PFSK-1 (cell line): Measurements from ENCODE around the gene FCRLA.

Experiments used
- FOXP2 ChIP-seq: optimal IDR thresholded peaks from 2 replicates; pipeline ENCODE3; 2011; ENCODE audit warnings: borderline replicate concordance, control low read depth, inconsistent platforms; ENCODE audit not compliant: insufficient read depth; ENCODE audit errors: extremely low read length, extremely low read depth
- POLR2AphosphoS5 ChIP-seq: IDR thresholded peaks from 2 replicates; pipeline ENCODE4 v1.6.1; 2012; ENCODE audit warnings: low read depth, mild to moderate bottlenecking, control low read depth, low read length, moderate library complexity
- SIN3A ChIP-seq: IDR thresholded peaks from 2 replicates; pipeline ENCODE4 v1.6.1; 2012; ENCODE audit warnings: mild to moderate bottlenecking, low read length, moderate library complexity, borderline replicate concordance; ENCODE audit not compliant: insufficient read depth
- TAF1 ChIP-seq: IDR thresholded peaks from 2 replicates; pipeline ENCODE4 v1.6.1; 2012; ENCODE audit warnings: low read length, control low read depth, borderline replicate concordance; ENCODE audit not compliant: insufficient read depth
- TF ChIP-seq, protein P1 (sequence below), 2 experiments: IDR thresholded peaks; 2 replicates each; pipeline versions ENCODE4 v1.6.1 to v1.8.0; 2011 to 2012; ENCODE audit warnings: low read depth in 2 of 2, low read length in 2 of 2, control low read depth in 1 of 2, inconsistent platforms in 1 of 2, mild to moderate bottlenecking in 1 of 2, moderate library complexity in 1 of 2; ENCODE audit not compliant: insufficient read depth in 1 of 2

Gene FCRLA

DNA sequence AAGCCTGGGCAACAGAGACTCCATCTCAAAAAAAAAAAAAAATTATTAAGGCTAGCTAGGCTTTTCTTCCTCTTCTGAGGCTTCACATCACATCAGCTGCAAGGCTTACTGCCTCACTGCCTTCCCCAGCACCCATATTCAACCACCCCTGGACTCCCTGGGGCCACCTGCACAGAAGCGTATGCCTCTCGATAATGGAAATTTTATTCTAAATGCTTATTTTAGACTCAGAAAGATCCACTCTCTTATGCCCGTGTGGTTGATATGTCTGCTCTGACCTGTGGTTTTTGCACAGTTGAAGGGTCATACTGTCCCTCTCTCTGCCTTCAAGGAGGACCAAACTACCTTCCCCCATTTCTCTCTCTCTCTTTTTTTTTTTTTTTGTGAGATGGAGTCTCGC is 1.5 kb upstream of the FCRLA start:
- TF ChIP-seq FOXP2 (no peak), POLR2AphosphoS5 (no peak), TAF1 (no peak)

DNA sequence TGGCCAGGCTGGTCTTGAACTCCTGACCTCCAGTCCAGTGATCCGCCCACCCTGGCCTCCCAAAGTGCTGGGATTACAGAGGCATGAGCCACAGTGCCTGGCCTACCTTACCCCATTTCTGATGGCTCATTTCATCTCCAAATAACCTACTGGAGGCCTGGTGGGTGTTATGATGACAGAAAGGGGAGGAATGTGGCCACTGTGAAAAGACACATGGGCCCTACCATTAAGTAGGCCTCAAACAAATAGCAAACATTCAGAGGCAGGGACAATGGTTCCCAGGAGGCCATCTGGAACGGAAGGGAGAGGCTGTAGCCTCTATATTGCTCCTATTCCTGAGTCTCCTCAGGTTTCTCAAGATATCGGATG is 932 bp upstream of the FCRLA start:
- TF ChIP-seq SIN3A, result no peak
- TF ChIP-seq TAF1, result no peak
- no peak for TF ChIP-seq POLR2AphosphoS5

DNA sequence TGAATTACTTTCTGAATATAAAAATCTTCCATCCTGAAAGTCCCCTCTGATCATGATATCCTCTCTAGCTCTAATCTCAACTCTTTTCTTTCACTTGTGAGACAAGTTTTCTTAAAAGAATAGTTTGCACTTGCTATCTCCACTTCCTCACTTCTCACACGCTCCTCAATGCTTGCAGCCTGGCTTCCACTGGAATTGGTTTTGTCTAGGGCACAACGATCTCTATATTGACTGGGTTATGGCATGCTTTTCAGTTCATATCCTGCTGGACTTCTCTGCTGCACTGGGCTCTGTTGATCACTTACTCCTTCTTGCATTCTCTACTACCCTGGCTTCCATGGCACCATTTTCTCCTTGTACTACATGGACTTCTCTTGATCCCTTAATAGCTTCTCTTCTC is 474 bp downstream of the FCRLA start:
- TF ChIP-seq SIN3A (no peak), TAF1 (no peak), FOXP2 (no peak), POLR2AphosphoS5 (no peak)
- TF ChIP-seq, protein P1, sequence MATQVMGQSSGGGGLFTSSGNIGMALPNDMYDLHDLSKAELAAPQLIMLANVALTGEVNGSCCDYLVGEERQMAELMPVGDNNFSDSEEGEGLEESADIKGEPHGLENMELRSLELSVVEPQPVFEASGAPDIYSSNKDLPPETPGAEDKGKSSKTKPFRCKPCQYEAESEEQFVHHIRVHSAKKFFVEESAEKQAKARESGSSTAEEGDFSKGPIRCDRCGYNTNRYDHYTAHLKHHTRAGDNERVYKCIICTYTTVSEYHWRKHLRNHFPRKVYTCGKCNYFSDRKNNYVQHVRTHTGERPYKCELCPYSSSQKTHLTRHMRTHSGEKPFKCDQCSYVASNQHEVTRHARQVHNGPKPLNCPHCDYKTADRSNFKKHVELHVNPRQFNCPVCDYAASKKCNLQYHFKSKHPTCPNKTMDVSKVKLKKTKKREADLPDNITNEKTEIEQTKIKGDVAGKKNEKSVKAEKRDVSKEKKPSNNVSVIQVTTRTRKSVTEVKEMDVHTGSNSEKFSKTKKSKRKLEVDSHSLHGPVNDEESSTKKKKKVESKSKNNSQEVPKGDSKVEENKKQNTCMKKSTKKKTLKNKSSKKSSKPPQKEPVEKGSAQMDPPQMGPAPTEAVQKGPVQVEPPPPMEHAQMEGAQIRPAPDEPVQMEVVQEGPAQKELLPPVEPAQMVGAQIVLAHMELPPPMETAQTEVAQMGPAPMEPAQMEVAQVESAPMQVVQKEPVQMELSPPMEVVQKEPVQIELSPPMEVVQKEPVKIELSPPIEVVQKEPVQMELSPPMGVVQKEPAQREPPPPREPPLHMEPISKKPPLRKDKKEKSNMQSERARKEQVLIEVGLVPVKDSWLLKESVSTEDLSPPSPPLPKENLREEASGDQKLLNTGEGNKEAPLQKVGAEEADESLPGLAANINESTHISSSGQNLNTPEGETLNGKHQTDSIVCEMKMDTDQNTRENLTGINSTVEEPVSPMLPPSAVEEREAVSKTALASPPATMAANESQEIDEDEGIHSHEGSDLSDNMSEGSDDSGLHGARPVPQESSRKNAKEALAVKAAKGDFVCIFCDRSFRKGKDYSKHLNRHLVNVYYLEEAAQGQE (IDR thresholded peaks at IDR 0.05; ENCODE audit: insufficient read depth in 1 of 2, low read depth in 2 of 2, low read length in 2 of 2), result no peak

DNA sequence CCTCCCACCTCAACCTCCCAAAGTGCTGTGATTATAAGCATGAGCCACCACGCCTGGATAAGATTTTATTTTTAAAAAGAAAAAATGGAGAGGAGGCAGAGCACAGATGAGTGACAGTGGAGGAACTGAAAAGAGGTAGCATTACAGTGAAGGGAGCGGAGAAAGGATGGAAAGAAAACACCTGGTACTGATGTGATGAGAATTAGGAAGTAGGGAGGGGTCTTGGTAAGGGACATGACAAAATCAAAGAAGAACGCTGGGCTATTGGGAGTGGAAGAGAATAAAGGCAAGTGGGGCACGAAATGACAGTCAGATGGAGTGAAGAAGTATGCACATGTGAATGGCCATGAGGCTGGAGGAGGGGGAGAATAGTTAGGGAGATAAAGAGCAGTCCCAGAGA is 2.3 kb downstream of the FCRLA start:
- TF ChIP-seq POLR2AphosphoS5 (no peak), FOXP2 (no peak), TAF1 (no peak), SIN3A (no peak)
- TF ChIP-seq, protein P1 (IDR thresholded peaks at IDR 0.05; ENCODE audit: insufficient read depth in 1 of 2, low read depth in 2 of 2, low read length in 2 of 2), result no peak

DNA sequence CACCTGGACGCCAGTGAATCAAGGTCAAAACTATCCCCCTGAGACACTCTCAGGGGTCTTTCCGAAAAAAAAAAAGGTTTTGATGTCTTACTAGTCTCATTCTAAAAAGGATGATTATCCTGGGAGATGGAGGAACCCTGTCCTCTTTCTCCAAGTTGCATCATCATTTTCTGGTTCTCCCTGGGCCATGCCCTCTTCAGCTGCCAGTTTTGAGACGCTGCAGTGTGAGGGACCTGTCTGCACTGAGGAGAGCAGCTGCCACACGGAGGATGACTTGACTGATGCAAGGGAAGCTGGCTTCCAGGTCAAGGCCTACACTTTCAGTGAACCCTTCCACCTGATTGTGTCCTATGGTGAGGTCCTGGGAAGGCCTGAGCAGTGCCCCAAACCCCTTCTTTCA is 3.5 kb downstream of the FCRLA start:
- TF ChIP-seq FOXP2 (no peak), TAF1 (no peak)
- TF ChIP-seq, protein P1 (IDR thresholded peaks at IDR 0.05; ENCODE audit: insufficient read depth in 1 of 2, low read depth in 2 of 2, low read length in 2 of 2), result no peak

DNA sequence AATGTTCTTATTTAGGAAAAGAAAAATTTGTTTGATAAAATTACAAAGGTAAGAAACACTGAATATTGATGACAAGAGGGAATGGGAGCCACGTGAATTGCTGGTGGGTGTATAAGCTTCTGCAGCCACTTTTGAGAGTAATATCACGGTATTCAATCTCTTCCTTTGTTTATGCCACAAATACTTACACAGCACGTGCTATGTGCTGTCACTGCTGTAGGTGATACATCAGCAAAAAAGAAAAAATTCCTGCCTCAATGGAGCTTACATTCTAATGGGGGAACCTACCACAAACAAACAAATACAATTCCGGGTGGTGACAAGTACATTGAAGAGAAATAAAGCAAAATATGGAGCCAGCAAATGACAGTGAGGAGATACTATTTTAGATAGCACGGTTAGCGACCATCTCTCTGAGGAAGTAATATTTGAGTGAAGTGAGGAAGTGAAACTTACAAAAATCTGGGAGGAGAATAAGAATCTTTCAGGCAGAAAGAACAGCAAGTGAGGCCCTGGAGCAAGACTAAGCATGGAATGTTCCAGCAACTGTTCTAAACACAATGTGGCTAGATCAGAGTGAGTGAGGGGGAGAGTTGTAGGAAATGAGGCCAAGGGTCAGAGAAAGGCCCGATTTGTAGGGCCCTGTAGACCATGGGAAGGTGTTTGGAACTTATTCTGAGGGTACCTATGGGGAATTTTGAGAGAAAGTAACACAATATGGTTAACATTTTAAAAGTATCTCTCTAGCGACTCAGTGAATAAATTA is 11.7 kb downstream of the FCRLA start:
- TF ChIP-seq FOXP2, result no peak
- no peak for TF ChIP-seq POLR2AphosphoS5
- no peak for TF ChIP-seq TAF1
- no peak for TF ChIP-seq SIN3A
- TF ChIP-seq, protein P1 (IDR thresholded peaks at IDR 0.05; ENCODE audit: insufficient read depth in 1 of 2, low read depth in 2 of 2, low read length in 2 of 2), result no peak
